CD4-positive, CD25-positive, alpha-beta regulatory T cell (primary cell): ENCODE results near the gene SOX8. TPM values are rescaled to one million over a fixed set of nuclear protein-coding genes. Genes with fewer than 3 reads are reported as not detected.

ENCODE experiments used
- ATAC-seq, 2 donors: fragments of 150-1000 bp; cut with Tn5 transposase; one replicate each; pipeline ENCODE4 v1.10.0; 2021; ENCODE audit warnings: low read depth in 2 of 2, moderate number of reproducible peaks in 2 of 2, moderate library complexity in 1 of 2
- DNase-seq, 3 donors: peaks; one replicate each; pipeline versions ENCODE4 v3.0.0 to v3.0.0-alpha.2; 2012 to 2022; ENCODE audit warnings: mixed read lengths in 1 of 3
- H3K27ac ChIP-seq: one replicate; pipeline ENCODE4 v1.7.0; 2013; ENCODE audit warnings: mild to moderate bottlenecking, low read length; ENCODE audit not compliant: insufficient read depth, poor library complexity, severe bottlenecking
- H3K27me3 ChIP-seq: one replicate; pipeline ENCODE4 v1.7.0; 2013; ENCODE audit warnings: low read length; ENCODE audit not compliant: control insufficient read depth, insufficient read depth
- H3K36me3 ChIP-seq: one replicate; pipeline ENCODE4 v1.7.0; 2013; ENCODE audit warnings: mild to moderate bottlenecking, low read length, moderate library complexity; ENCODE audit not compliant: control insufficient read depth, insufficient read depth
- H3K4me1 ChIP-seq: 2 replicates; pipeline ENCODE4 v1.7.0; 2013; ENCODE audit warnings: mild to moderate bottlenecking, low read length; ENCODE audit not compliant: insufficient read depth, control insufficient read depth, poor library complexity, severe bottlenecking
- H3K4me3 ChIP-seq: one replicate; pipeline ENCODE4 v1.7.0; 2013; ENCODE audit warnings: low read depth, mild to moderate bottlenecking, low read length, moderate library complexity
- H3K9me3 ChIP-seq, 2 experiments: 1 replicate in 1 of 2; 2 replicates in 1 of 2; pipeline ENCODE4 v1.7.0; 2013; ENCODE audit warnings: low read length in 2 of 2, mild to moderate bottlenecking in 1 of 2, moderate library complexity in 1 of 2; ENCODE audit not compliant: control insufficient read depth in 2 of 2
- H3K27ac Mint-ChIP-seq, 3 donors: one replicate each; pipeline ENCODE4 v1.8.0; 2020 to 2022; ENCODE audit warnings: mild to moderate bottlenecking in 3 of 3, mixed read lengths in 3 of 3, moderate library complexity in 2 of 3
- H3K27me3 Mint-ChIP-seq: one replicate; pipeline ENCODE4 v1.8.0; 2022; ENCODE audit warnings: mild to moderate bottlenecking, mixed read lengths
- H3K36me3 Mint-ChIP-seq: one replicate; pipeline ENCODE4 v1.8.0; 2020; ENCODE audit warnings: mixed read lengths
- H3K4me1 Mint-ChIP-seq, 4 donors: one replicate each; pipeline ENCODE4 v1.8.0; 2020 to 2022; ENCODE audit warnings: mixed read lengths in 4 of 4, mild to moderate bottlenecking in 1 of 4
- H3K4me3 Mint-ChIP-seq, 4 donors: one replicate each; pipeline ENCODE4 v1.8.0; 2020 to 2022; ENCODE audit warnings: mild to moderate bottlenecking in 4 of 4, mixed read lengths in 4 of 4, moderate library complexity in 3 of 4
- H3K9me3 Mint-ChIP-seq, 7 donors: one replicate each; pipeline ENCODE4 v1.8.0; 2020 to 2022; ENCODE audit warnings: mixed read lengths in 7 of 7, mild to moderate bottlenecking in 3 of 7, moderate library complexity in 2 of 7
- polyA plus RNA-seq, 4 donors: library from polyadenylated mRNA; unstranded; fragments of 300-500 nt; fragmentation: Illumina TruSeq; gene quantifications; one replicate each; pipeline ENCODE4 v1.2.3, GENCODE V29; 2021
- total RNA-seq: library from RNA; stranded (reverse); gene quantifications from one replicate; pipeline ENCODE4 v1.2.3, GENCODE V29; 2022

The SOX8 gene
- total and polyA plus RNA-seq, 5 donors from 2014 or later, result 0.16 to 1.1 (median 0.29) TPM

- no peak for ATAC-seq
- Mint-ChIP-seq H3K36me3 (peaks cover 37% of the 10 kb centered on the region), H3K4me3 (no peak overlapping the region), H3K9me3 (peaks cover 0 to 16% (median 5%) of the 10 kb centered on the region in 7 donors), H3K27ac (no peak overlapping the region), H3K4me1 (peaks cover 2 to 18% (median 6%) of the 10 kb centered on the region in 4 donors), H3K27me3 (no peaks in the 10 kb centered on the region)
- no peaks in the 10 kb centered on the region for H3K4me1 ChIP-seq
- peaks cover 14 to 16% of the 10 kb centered on the region in 2 experiments for H3K9me3 ChIP-seq
- no peaks in the 10 kb centered on the region for H3K27me3 ChIP-seq
- no peak overlapping the region for H3K4me3 ChIP-seq
- no peak for DNase-seq
- peaks cover 14% of the 10 kb centered on the region for H3K36me3 ChIP-seq
- no peak overlapping the region for H3K27ac ChIP-seq
These were observed 42.8 kb upstream of the SOX8 start for GRCh38 chr16:938752-939151.

- Mint-ChIP-seq H3K36me3 (peaks cover 43% of the 10 kb centered on the region), H3K4me1 (peaks cover 4 to 18% (median 6%) of the 10 kb centered on the region in 4 donors)
These were observed 42.3 kb upstream of the SOX8 start for GRCh38 chr16:939311-939710.

GRCh38 chr16:939941-940340 is 41.6 kb upstream of the SOX8 start:
- DNase-seq, result no peak
- H3K36me3 ChIP-seq, result peaks cover 9% of the 10 kb centered on the region
- ATAC-seq, result no peak
- Mint-ChIP-seq H3K4me1 (peaks cover 4 to 18% (median 6%) of the 10 kb centered on the region in 4 donors), H3K27me3 (no peaks in the 10 kb centered on the region), H3K36me3 (peaks cover 48% of the 10 kb centered on the region), H3K4me3 (no peak overlapping the region), H3K9me3 (peaks cover 0 to 25% (median 8%) of the 10 kb centered on the region in 7 donors), H3K27ac (no peak overlapping the region)
- H3K4me1 ChIP-seq, result no peaks in the 10 kb centered on the region
- H3K9me3 ChIP-seq, result peaks cover 14 to 16% of the 10 kb centered on the region in 2 experiments
- H3K4me3 ChIP-seq, result no peak overlapping the region
- no peaks in the 10 kb centered on the region for H3K27me3 ChIP-seq
- no peak overlapping the region for H3K27ac ChIP-seq

More at GRCh38 chr16:939311-939710, 42.3 kb upstream of the SOX8 start:
- Histone ChIP-seq H3K27ac (no peak overlapping the region), H3K9me3 (peaks cover 14 to 16% of the 10 kb centered on the region in 2 experiments), H3K27me3 (no peaks in the 10 kb centered on the region), H3K36me3 (peaks cover 11% of the 10 kb centered on the region), H3K4me3 (no peak overlapping the region), H3K4me1 (no peaks in the 10 kb centered on the region)
- Mint-ChIP-seq H3K4me3 (no peak overlapping the region), H3K27ac (no peak overlapping the region), H3K9me3 (peaks cover 0 to 21% (median 5%) of the 10 kb centered on the region in 7 donors), H3K27me3 (no peaks in the 10 kb centered on the region)
- ATAC-seq (no peak), DNase-seq (no peak)

GRCh38 chr16:942436-943060 is 39.0 kb upstream of the SOX8 start:
- ATAC-seq, result no peak
- peaks cover 14 to 16% of the 10 kb centered on the region in 2 experiments for H3K9me3 ChIP-seq
- no peak overlapping the region for H3K4me3 ChIP-seq
- Mint-ChIP-seq H3K27ac (no peak overlapping the region), H3K36me3 (peaks cover 60% of the 10 kb centered on the region), H3K27me3 (no peaks in the 10 kb centered on the region), H3K4me1 (peaks cover 0 to 4% (median 3%) of the 10 kb centered on the region in 4 donors), H3K4me3 (no peak overlapping the region), H3K9me3 (peaks cover 0 to 25% (median 8%) of the 10 kb centered on the region in 7 donors)
- DNase-seq, result no peak
- no peak overlapping the region for H3K27ac ChIP-seq
- peaks cover 28% of the 10 kb centered on the region for H3K36me3 ChIP-seq
- H3K4me1 ChIP-seq, result no peaks in the 10 kb centered on the region
- no peaks in the 10 kb centered on the region for H3K27me3 ChIP-seq

- H3K36me3 Mint-ChIP-seq, result peaks cover 52% of the 10 kb centered on the region
- peaks cover 0 to 5% (median 2%) of the 10 kb centered on the region in 4 donors for H3K4me1 Mint-ChIP-seq
- H3K27ac Mint-ChIP-seq, result no peak overlapping the region
- no peak overlapping the region for H3K4me3 Mint-ChIP-seq
- H3K36me3 ChIP-seq, result peaks cover 28% of the 10 kb centered on the region
- H3K4me3 ChIP-seq, result no peak overlapping the region
- no peaks in the 10 kb centered on the region for H3K4me1 ChIP-seq
- H3K27me3 ChIP-seq, result no peaks in the 10 kb centered on the region
- peaks cover 14 to 16% of the 10 kb centered on the region in 2 experiments for H3K9me3 ChIP-seq
- ATAC-seq (no peak), DNase-seq (no peak)
- H3K27me3 Mint-ChIP-seq, result no peaks in the 10 kb centered on the region
- H3K9me3 Mint-ChIP-seq, result peaks cover 0 to 25% (median 8%) of the 10 kb centered on the region in 7 donors
- H3K27ac ChIP-seq, result no peak overlapping the region
These were observed 37.6 kb upstream of the SOX8 start for GRCh38 chr16:943971-944370.

- Histone ChIP-seq H3K4me1 (no peaks in the 10 kb centered on the region), H3K27ac (no peak overlapping the region), H3K4me3 (no peak overlapping the region), H3K9me3 (peaks cover 14 to 16% of the 10 kb centered on the region in 2 experiments), H3K27me3 (no peaks in the 10 kb centered on the region), H3K36me3 (peaks cover 28% of the 10 kb centered on the region)
- DNase-seq, result no peak
- Mint-ChIP-seq H3K9me3 (peaks cover 0 to 25% (median 8%) of the 10 kb centered on the region in 7 donors), H3K27me3 (no peaks in the 10 kb centered on the region), H3K4me3 (no peak overlapping the region), H3K4me1 (peaks cover 0 to 5% (median 2%) of the 10 kb centered on the region in 4 donors), H3K27ac (no peak overlapping the region), H3K36me3 (peaks cover 44% of the 10 kb centered on the region)
- no peak for ATAC-seq
These were observed 36.1 kb upstream of the SOX8 start for GRCh38 chr16:945271-946047.

- Histone ChIP-seq H3K27ac (no peak overlapping the region), H3K27me3 (no peaks in the 10 kb centered on the region), H3K4me3 (no peak overlapping the region), H3K9me3 (peaks cover 14 to 16% of the 10 kb centered on the region in 2 experiments), H3K36me3 (peaks cover 29% of the 10 kb centered on the region), H3K4me1 (no peaks in the 10 kb centered on the region)
- Mint-ChIP-seq H3K27ac (peak overlapping the region in 1 of 3 donors; percentile 35), H3K36me3 (peaks cover 39% of the 10 kb centered on the region), H3K4me1 (peaks cover 0 to 5% (median 2%) of the 10 kb centered on the region in 4 donors), H3K27me3 (no peaks in the 10 kb centered on the region), H3K9me3 (peaks cover 0 to 25% (median 8%) of the 10 kb centered on the region in 7 donors), H3K4me3 (no peak overlapping the region)
- no peak for DNase-seq
- no peak for ATAC-seq
These were observed 35.5 kb upstream of the SOX8 start for GRCh38 chr16:946048-946395.
